ENCODE results near the gene ARPC1B.

The ARPC1B gene

DNA sequence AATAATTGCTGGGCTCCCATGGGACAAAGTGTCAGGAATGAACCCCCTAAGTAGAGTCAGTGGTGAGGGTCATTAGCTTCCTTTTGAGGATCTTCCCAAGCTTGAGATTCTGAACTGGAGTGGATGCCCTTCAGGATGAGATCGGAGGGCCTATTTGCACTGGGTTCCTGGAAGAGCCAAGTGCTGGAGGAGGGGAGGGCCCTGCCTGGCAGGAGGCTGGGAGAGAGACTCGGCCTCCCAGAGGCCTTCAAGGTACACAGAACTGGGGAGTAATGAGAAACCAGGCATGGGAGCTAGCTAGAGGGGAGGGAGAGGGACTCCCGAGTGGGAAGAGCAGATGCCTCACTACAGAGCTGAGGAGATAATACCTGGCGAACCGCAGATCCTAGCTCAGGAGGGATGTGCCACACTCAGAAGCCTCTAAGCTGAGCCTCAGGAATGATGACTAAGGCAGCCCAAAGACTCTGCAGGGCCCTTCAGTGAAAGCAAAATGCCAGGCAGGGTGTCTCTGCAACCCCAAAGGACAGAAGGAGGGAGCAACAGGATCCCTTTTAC is 24.4 kb downstream of the ARPC1B start:
- TF ChIP-seq CTCF (IDR thresholded peaks at IDR 0.05; ENCODE audit: low read length) (no peak), EZH2 (IDR thresholded peaks at IDR 0.05; ENCODE audit: borderline replicate concordance, low read length) (no peak)
- Histone ChIP-seq H3K79me2 (ENCODE audit: insufficient read depth, low read length) (no peaks in the 10 kb centered on the region), H3K9me2 (ENCODE audit: low read depth, low read length) (no peaks in the 10 kb centered on the region), H3K27ac (ENCODE audit: low read depth, low read length, poor library complexity, severe bottlenecking) (no peak overlapping the region), H2AFZ (ENCODE audit: low read length) (no peak overlapping the region), H3K9me3 (ENCODE audit: low read length) (no peaks in the 10 kb centered on the region), H3K27me3 (ENCODE audit: insufficient read depth, low read length) (no peaks in the 10 kb centered on the region), H3K4me1 (ENCODE audit: insufficient read depth, low read length, severe bottlenecking) (no peaks in the 10 kb centered on the region), H3K36me3 (ENCODE audit: insufficient read depth, low read length) (peaks cover 97% of the 10 kb centered on the region), H3F3A (ENCODE audit: insufficient read depth, low read length) (no peaks in the 10 kb centered on the region), H3K4me2 (ENCODE audit: low read length) (no peak overlapping the region), H3K4me3 (ENCODE audit: low read depth, low read length, poor library complexity, severe bottlenecking) (no peak overlapping the region), H3K9ac (ENCODE audit: low read length) (no peak overlapping the region), H4K20me1 (ENCODE audit: insufficient read depth, low read length) (no peaks in the 10 kb centered on the region)

- no peaks in the 10 kb centered on the region for H3K9me2 ChIP-seq (ENCODE audit: low read depth, low read length)
- no peak overlapping the region for H2AFZ ChIP-seq (ENCODE audit: low read length)
- H4K20me1 ChIP-seq (ENCODE audit: insufficient read depth, low read length) = no peaks in the 10 kb centered on the region
- no peaks in the 10 kb centered on the region for H3K9me3 ChIP-seq (ENCODE audit: low read length)
- H3K79me2 ChIP-seq (ENCODE audit: insufficient read depth, low read length) = no peaks in the 10 kb centered on the region
- H3K27ac ChIP-seq (ENCODE audit: low read depth, low read length, poor library complexity, severe bottlenecking) = no peak overlapping the region
- no peaks in the 10 kb centered on the region for H3K27me3 ChIP-seq (ENCODE audit: insufficient read depth, low read length)
- H3K4me3 ChIP-seq (ENCODE audit: low read depth, low read length, poor library complexity, severe bottlenecking) = no peak overlapping the region
- no peaks in the 10 kb centered on the region for H3F3A ChIP-seq (ENCODE audit: insufficient read depth, low read length)
- no peaks in the 10 kb centered on the region for H3K4me1 ChIP-seq (ENCODE audit: insufficient read depth, low read length, severe bottlenecking)
- H3K36me3 ChIP-seq (ENCODE audit: insufficient read depth, low read length) = peaks cover 97% of the 10 kb centered on the region
- H3K9ac ChIP-seq (ENCODE audit: low read length) = no peak overlapping the region
- H3K4me2 ChIP-seq (ENCODE audit: low read length) = no peak overlapping the region
- TF ChIP-seq EZH2 (IDR thresholded peaks at IDR 0.05; ENCODE audit: borderline replicate concordance, low read length) (no peak), CTCF (IDR thresholded peaks at IDR 0.05; ENCODE audit: low read length) (no peak)
Measured at GRCh38 chr7:99399597-99399996, 25.1 kb downstream of the ARPC1B start.

- Histone ChIP-seq H3K9ac (ENCODE audit: low read length) (no peak overlapping the region), H3K27ac (ENCODE audit: low read depth, low read length, poor library complexity, severe bottlenecking) (no peak overlapping the region), H3K36me3 (ENCODE audit: insufficient read depth, low read length) (peaks cover 70% of the 10 kb centered on the region), H3K79me2 (ENCODE audit: insufficient read depth, low read length) (peaks cover 24% of the 10 kb centered on the region), H3K4me3 (ENCODE audit: low read depth, low read length, poor library complexity, severe bottlenecking) (no peak overlapping the region), H3K27me3 (ENCODE audit: insufficient read depth, low read length) (no peaks in the 10 kb centered on the region), H4K20me1 (ENCODE audit: insufficient read depth, low read length) (no peaks in the 10 kb centered on the region), H3F3A (ENCODE audit: insufficient read depth, low read length) (no peaks in the 10 kb centered on the region), H3K4me1 (ENCODE audit: insufficient read depth, low read length, severe bottlenecking) (peaks cover 16% of the 10 kb centered on the region), H2AFZ (ENCODE audit: low read length) (no peak overlapping the region), H3K9me2 (ENCODE audit: low read depth, low read length) (no peaks in the 10 kb centered on the region), H3K4me2 (ENCODE audit: low read length) (no peak overlapping the region), H3K9me3 (ENCODE audit: low read length) (no peaks in the 10 kb centered on the region)
- TF ChIP-seq CTCF (IDR thresholded peaks at IDR 0.05; ENCODE audit: low read length) = no peak
- TF ChIP-seq EZH2 (IDR thresholded peaks at IDR 0.05; ENCODE audit: borderline replicate concordance, low read length) = no peak
Measured at GRCh38 chr7:99402854-99403253, 28.3 kb downstream of the ARPC1B start.

All from OCI-LY1 (cell line).